Fibroblast of mammary gland (primary cell): Measurements from ENCODE around the gene TFRC.
"Not testable (repeated sequence)": the region's sequence is repeated elsewhere in the genome, so short reads cannot be mapped to it uniquely, and the experiment has no call there.

ENCODE experiments used
- DNase-seq: peaks from one replicate; pipeline ENCODE4 v3.0.0-alpha.2; 2010; ENCODE audit warnings: low read depth
- H3K4me3 ChIP-seq: 2 replicates; pipeline ENCODE4 v1.5.1; 2011; ENCODE audit warnings: low read depth, mild to moderate bottlenecking, low read length, moderate library complexity; ENCODE audit not compliant: control insufficient read depth
- TF ChIP-seq, protein P1 (sequence below): conservative IDR thresholded peaks from 2 replicates; pipeline ENCODE4 v1.5.1; 2011; ENCODE audit warnings: low read depth, low read length, inconsistent platforms; ENCODE audit not compliant: control insufficient read depth, insufficient read depth

Gene TFRC

DNA sequence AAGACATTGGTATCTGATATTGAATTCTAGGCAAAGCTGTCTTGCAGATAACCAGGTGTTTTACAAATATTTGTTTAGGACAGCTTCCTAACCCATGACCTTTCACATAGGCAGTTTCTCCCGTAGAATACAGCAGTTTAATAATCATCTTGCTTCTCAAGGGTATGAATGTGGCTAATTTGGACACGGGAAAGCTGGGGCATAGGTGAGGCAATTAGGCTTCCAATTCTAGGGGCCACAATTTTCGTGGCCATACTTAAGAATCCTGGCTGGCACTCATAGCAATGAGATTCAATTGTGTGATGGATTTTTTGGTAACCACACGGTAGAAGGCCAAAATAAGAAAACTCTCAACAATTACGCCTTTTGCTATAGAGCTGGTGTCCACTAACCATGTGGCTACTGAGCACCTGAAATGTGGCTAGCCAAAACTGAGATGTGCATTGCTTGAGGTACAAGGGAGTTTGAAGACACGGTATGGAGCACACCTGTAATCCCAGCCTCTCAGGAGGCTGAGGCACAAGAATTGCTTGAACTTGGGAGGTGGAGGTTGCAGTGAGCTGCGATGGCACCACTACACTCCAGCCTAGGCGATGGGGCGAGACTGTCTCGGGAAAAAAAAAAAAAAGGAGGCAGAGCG, 34.4 kb downstream of the TFRC start:
- DNase-seq = no peak
- H3K4me3 ChIP-seq = no peak overlapping the region
- TF ChIP-seq, protein P1, sequence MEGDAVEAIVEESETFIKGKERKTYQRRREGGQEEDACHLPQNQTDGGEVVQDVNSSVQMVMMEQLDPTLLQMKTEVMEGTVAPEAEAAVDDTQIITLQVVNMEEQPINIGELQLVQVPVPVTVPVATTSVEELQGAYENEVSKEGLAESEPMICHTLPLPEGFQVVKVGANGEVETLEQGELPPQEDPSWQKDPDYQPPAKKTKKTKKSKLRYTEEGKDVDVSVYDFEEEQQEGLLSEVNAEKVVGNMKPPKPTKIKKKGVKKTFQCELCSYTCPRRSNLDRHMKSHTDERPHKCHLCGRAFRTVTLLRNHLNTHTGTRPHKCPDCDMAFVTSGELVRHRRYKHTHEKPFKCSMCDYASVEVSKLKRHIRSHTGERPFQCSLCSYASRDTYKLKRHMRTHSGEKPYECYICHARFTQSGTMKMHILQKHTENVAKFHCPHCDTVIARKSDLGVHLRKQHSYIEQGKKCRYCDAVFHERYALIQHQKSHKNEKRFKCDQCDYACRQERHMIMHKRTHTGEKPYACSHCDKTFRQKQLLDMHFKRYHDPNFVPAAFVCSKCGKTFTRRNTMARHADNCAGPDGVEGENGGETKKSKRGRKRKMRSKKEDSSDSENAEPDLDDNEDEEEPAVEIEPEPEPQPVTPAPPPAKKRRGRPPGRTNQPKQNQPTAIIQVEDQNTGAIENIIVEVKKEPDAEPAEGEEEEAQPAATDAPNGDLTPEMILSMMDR = no peak

DNA sequence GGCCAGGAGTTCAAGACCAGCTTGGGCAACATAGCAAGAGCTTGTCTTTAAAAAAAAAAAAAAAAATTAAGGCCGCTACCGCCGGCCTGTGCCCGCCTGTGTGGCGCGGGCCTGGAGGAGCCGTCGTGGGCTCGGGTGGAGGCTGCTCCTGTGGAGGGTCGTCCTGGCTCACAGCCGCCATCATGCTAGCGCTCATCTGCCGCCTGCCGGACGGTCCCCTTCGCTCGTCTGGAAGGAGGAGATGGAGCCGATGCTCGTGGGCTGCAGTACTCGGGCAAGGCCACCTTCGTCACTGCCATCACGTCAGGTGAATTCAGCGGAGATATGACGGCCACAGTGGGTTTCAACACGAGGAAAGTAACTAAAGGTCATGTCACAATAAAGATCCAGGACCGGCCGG, 37.4 kb downstream of the TFRC start:
- TF ChIP-seq, protein P1 = no peak
- H3K4me3 ChIP-seq = no peak overlapping the region
- DNase-seq = no peak

DNA sequence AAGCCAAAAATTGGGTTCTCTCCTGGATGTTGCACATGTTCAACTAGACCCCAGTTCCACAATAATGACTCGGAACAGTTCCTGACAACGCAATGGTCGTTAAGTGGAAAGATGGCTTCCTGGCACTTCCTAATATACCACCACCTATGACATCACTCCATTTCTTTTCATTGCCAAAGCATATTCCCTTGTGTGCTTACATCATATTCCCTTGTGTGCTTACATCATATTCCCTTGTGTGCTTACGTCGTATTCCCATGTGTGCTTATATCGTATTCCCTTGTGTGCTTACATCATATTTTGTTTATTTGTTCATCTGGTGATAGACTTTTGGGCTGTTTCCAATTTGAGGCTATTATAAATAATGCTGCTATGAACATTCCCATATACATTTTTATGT, 39.2 kb downstream of the TFRC start:
- TF ChIP-seq, protein P1 = no peak
- H3K4me3 ChIP-seq = no peak overlapping the region
- DNase-seq = peak; percentile 26

DNA sequence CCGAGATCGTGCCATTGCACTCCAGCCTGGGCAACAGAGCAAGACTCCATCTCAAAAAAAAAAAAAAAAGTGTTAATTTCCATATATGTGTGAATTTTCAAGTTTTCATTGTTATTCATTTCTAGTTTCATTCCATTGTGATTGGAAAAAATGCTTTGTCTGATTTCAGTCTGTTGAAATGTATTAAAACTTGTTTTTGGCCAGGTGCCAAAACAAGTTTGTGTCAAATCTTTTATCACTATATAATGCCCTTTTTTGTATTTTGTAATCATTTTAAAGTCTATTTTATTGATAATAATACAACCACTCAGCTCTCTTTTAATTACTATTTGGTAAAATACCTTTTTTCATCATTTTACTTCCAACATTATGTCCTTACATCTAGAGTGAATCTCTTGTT, 42.5 kb downstream of the TFRC start:
- DNase-seq = no peak
- H3K4me3 ChIP-seq = no peak overlapping the region
- TF ChIP-seq, protein P1 = no peak

DNA sequence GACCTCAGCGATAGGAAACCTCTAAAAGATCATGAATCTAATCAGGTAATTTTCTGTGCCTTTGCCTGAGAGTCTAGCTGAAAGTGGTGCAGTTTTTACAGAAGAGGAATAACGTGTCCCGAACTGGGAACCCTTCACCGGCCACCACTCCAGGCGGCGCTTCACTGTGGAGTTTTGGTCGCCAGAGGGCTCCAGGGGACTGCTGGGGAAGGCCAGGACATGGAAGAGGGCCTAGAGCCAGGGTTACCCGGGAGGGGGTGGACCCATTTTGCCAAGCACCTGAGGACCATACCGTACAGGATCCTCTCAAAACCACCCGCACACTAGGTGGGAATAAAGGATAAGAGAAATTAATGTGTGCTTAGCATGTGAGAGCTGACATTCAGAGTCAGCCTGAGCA, 55.8 kb downstream of the TFRC start:
- TF ChIP-seq, protein P1 = peak; percentile 25
- DNase-seq, H3K4me3 ChIP-seq: not testable (repeated sequence)

DNA sequence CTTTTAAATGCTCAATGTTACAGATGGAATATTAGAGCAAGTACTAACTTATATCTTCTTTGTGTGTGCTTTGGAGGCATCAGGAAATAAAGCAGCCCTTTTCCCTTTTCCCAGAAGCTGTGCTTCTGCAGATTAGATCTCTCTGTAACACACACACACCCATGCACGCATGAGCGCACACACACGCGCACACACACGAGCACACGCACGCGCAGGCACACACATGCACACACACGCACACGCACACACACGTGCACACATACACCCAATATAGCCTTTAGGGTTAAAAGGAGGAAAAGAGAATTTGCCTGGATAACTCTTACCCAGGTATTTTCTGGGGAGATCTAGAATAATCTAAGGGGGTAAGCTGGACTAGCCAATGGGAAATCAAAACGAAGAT, 56.9 kb downstream of the TFRC start:
- TF ChIP-seq, protein P1 = no peak
- no peak overlapping the region for H3K4me3 ChIP-seq
- DNase-seq = no peak

DNA sequence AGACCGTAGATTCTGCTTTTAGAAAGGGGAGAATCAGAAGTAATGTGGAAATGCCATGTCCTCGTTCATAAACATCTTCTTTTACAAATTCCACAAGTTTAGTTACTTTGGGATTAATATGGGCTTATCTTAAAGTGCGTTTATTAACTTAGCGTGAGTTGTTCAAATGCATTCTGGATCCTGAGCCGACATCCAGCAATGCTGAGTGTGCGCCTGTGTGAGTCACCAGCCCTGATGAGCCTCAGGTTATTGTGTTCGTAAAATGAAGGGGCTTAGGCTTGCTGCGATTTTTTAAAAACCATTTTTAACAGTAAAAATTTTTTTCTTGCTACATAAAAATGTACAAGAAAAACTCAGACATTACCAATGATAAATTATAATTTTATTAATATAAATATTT, 57.9 kb downstream of the TFRC start:
- no peak overlapping the region for H3K4me3 ChIP-seq
- no peak for DNase-seq
- TF ChIP-seq, protein P1 = no peak

DNA sequence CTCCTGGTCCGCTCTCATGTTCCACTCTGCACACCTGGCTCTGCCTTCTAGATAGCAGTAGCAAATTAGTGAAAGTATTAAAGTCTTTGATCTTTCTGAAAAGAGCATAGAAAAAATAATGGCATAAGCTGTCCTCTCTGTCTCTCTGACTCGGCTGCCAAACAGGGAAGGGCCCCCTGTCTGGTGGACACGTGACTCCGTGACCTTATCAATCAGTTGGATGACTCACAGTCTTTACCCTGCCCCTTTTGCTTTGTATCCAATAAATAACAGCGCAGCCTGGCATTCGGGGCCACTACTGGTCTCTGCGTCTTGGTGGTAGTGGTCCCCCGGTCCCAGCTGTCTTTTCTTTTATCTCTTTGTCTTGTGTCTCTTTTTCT, 59.4 kb downstream of the TFRC start:
- not testable (repeated sequence) for DNase-seq, H3K4me3 ChIP-seq
